COLO668 (cell line): ENCODE measurements around the gene C11orf91.
"Not testable (repeated sequence)": the region's sequence is repeated elsewhere in the genome, so short reads cannot be mapped to it uniquely, and the experiment has no call there.

Experiments used
- DNase-seq: peaks from one replicate; lab custom pipeline; 2025; ENCODE audit not compliant: unreplicated experiment; lab: John Stamatoyannopoulos, UW

C11orf91 gene

GRCh38 chr11:33670250-33671011, 30.2 kb downstream of the C11orf91 start:
- no peak for DNase-seq

GRCh38 chr11:33669598-33670249, 30.9 kb downstream of the C11orf91 start:
- DNase-seq, result no peak

GRCh38 chr11:33668951-33669596, 31.6 kb downstream of the C11orf91 start:
- DNase-seq, result no peak

GRCh38 chr11:33668468-33668825, 32.2 kb downstream of the C11orf91 start:
- DNase-seq, result no peak

GRCh38 chr11:33667819-33668467, 32.7 kb downstream of the C11orf91 start:
- DNase-seq, result no peak

- DNase-seq, result no peak
These were observed 35.1 kb downstream of the C11orf91 start for GRCh38 chr11:33665350-33666106.

GRCh38 chr11:33664827-33665226, 35.8 kb downstream of the C11orf91 start:
- DNase-seq, result no peak

- DNase-seq, result no peak
These were observed 36.5 kb downstream of the C11orf91 start for GRCh38 chr11:33664166-33664565.

GRCh38 chr11:33663121-33663520, 37.5 kb downstream of the C11orf91 start:
- DNase-seq, result no peak

- not testable (repeated sequence) for DNase-seq
These were observed 39.1 kb downstream of the C11orf91 start for GRCh38 chr11:33661526-33661925.

- DNase-seq, result no peak
These were observed 39.7 kb downstream of the C11orf91 start for GRCh38 chr11:33660962-33661361.

GRCh38 chr11:33659370-33660139, 41.1 kb downstream of the C11orf91 start:
- DNase-seq, result no peak

- no peak for DNase-seq
These were observed 42.3 kb downstream of the C11orf91 start for GRCh38 chr11:33658195-33658900.

- DNase-seq, result no peak
These were observed 42.9 kb downstream of the C11orf91 start for GRCh38 chr11:33657757-33658156.

GRCh38 chr11:33656768-33657167, 43.9 kb downstream of the C11orf91 start:
- no peak for DNase-seq

GRCh38 chr11:33655842-33656600, 44.6 kb downstream of the C11orf91 start:
- DNase-seq, result no peak

- no peak for DNase-seq
These were observed 46.0 kb downstream of the C11orf91 start for GRCh38 chr11:33654594-33654993.

GRCh38 chr11:33652930-33653329, 47.7 kb downstream of the C11orf91 start:
- no peak for DNase-seq

- DNase-seq, result no peak
These were observed 48.2 kb downstream of the C11orf91 start for GRCh38 chr11:33652431-33652830.
